ENCODE data around the gene SS18L1. TPM values are rescaled to one million over a fixed set of nuclear protein-coding genes. Genes with fewer than 3 reads are reported as not detected.

Gene SS18L1
- total RNA-seq, 1 experiment from 2014 or later, result 34.7 TPM

GRCh38 chr20:62131560-62132320 lies 11.8 kb upstream of the SS18L1 start:
- TF ChIP-seq EZH2 (IDR thresholded peaks at IDR 0.05; ENCODE audit: borderline replicate concordance, low read depth, low read length, poor library complexity, severe bottlenecking), result no peak
- no TSS peak for BruUV-seq (replicated peaks)
- H3K4me1 ChIP-seq (ENCODE audit: insufficient read depth, low read length, poor library complexity, severe bottlenecking), result peaks cover 5% of the 10 kb centered on the region
- DNase-seq (ENCODE audit: low spot score), result no peak
- no peak overlapping the region for H3K27ac ChIP-seq (ENCODE audit: low read depth, low read length, poor library complexity, severe bottlenecking)
- ChIA-PET CTCF (no interaction called here), POLR2A (ENCODE audit: low non-redundant PET) (no interaction called here)
- H3K27me3 ChIP-seq (replicated peaks; ENCODE audit: insufficient read depth, low read depth, low read length, poor library complexity), result no peaks in the 10 kb centered on the region
- H3K9me3 ChIP-seq (ENCODE audit: low read depth, low read length, poor library complexity, severe bottlenecking), result no peaks in the 10 kb centered on the region
- intact Hi-C loops (cut with micrococcal nuclease; ENCODE audit: unreplicated experiment), result no loop called here
- H3K4me3 ChIP-seq (ENCODE audit: low read depth, low read length, poor library complexity, severe bottlenecking), result no peak overlapping the region
- peaks cover 98% of the 10 kb centered on the region for H3K36me3 ChIP-seq (ENCODE audit: insufficient read depth, low read length, poor library complexity, severe bottlenecking)

GRCh38 chr20:62132421-62132820 lies 11.1 kb upstream of the SS18L1 start:
- no peak for DNase-seq (ENCODE audit: low spot score)
- H3K9me3 ChIP-seq (ENCODE audit: low read depth, low read length, poor library complexity, severe bottlenecking), result no peaks in the 10 kb centered on the region
- H3K4me1 ChIP-seq (ENCODE audit: insufficient read depth, low read length, poor library complexity, severe bottlenecking), result peaks cover 5% of the 10 kb centered on the region
- TF ChIP-seq CTCF (conservative IDR thresholded peaks at IDR 0.05; ENCODE audit: low read depth, low read length) (no peak), EZH2 (IDR thresholded peaks at IDR 0.05; ENCODE audit: borderline replicate concordance, low read depth, low read length, poor library complexity, severe bottlenecking) (no peak)
- H3K27me3 ChIP-seq (replicated peaks; ENCODE audit: insufficient read depth, low read depth, low read length, poor library complexity), result no peaks in the 10 kb centered on the region
- H3K27ac ChIP-seq (ENCODE audit: low read depth, low read length, poor library complexity, severe bottlenecking), result peak overlapping the region; percentile 13
- CTCF ChIA-PET, result no interaction called here
- peaks cover 98% of the 10 kb centered on the region for H3K36me3 ChIP-seq (ENCODE audit: insufficient read depth, low read length, poor library complexity, severe bottlenecking)
- intact Hi-C loops (cut with micrococcal nuclease; ENCODE audit: unreplicated experiment), result no loop called here
- H3K4me3 ChIP-seq (ENCODE audit: low read depth, low read length, poor library complexity, severe bottlenecking), result no peak overlapping the region
- POLR2A ChIA-PET (ENCODE audit: low non-redundant PET), result no interaction called here
- BruUV-seq (replicated peaks), result no TSS peak

GRCh38 chr20:62133051-62133845 lies 10.3 kb upstream of the SS18L1 start:
- no peaks in the 10 kb centered on the region for H3K9me3 ChIP-seq (ENCODE audit: low read depth, low read length, poor library complexity, severe bottlenecking)
- no peak overlapping the region for H3K4me3 ChIP-seq (ENCODE audit: low read depth, low read length, poor library complexity, severe bottlenecking)
- peak overlapping the region; percentile 13 for H3K27ac ChIP-seq (ENCODE audit: low read depth, low read length, poor library complexity, severe bottlenecking)
- intact Hi-C loops (cut with micrococcal nuclease; ENCODE audit: unreplicated experiment), result no loop called here
- ChIA-PET POLR2A (ENCODE audit: low non-redundant PET) (no interaction called here), CTCF (interaction anchor here (0.6 kb wide), 1 partner anchor 122 kb away, joined by 3 read pairs; no protein-coding TSS in a partner anchor)
- DNase-seq (ENCODE audit: low spot score), result no peak
- no peaks in the 10 kb centered on the region for H3K27me3 ChIP-seq (replicated peaks; ENCODE audit: insufficient read depth, low read depth, low read length, poor library complexity)
- no TSS peak for BruUV-seq (replicated peaks)
- TF ChIP-seq CTCF (conservative IDR thresholded peaks at IDR 0.05; ENCODE audit: low read depth, low read length) (no peak), EZH2 (IDR thresholded peaks at IDR 0.05; ENCODE audit: borderline replicate concordance, low read depth, low read length, poor library complexity, severe bottlenecking) (no peak)
- H3K4me1 ChIP-seq (ENCODE audit: insufficient read depth, low read length, poor library complexity, severe bottlenecking), result peaks cover 5% of the 10 kb centered on the region
- H3K36me3 ChIP-seq (ENCODE audit: insufficient read depth, low read length, poor library complexity, severe bottlenecking), result peaks cover 98% of the 10 kb centered on the region

All from A673 (cell line).